Measurements from ENCODE around the gene ALDH5A1. TPM values are rescaled to one million over a fixed set of nuclear protein-coding genes. Genes with fewer than 3 reads are reported as not detected.

ALDH5A1 gene
- total RNA-seq, 2 experiments from 2014 or later, result 180 to 260 TPM

DNA sequence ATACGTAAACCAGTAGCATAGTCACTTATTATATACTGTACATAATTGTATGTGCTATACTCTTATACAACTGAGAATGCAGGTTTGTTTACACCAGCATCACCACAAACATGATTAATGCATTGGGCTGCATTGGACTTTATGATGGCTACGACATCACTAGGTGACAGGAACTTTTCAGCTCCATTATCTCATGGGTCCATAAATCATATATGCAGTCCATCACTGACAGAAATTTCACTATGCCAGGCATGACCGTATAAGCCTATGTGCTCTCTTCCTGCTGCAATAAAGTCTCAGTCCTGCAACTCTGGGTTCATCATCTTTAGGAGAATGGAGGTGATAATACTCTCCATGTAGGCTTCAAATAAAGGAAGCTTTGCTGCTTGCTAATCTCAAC, 45.4 kb downstream of the ALDH5A1 start:
- Histone ChIP-seq H3K4me1 (ENCODE audit: insufficient read depth, low read length, poor library complexity, severe bottlenecking) (no peaks in the 10 kb centered on the region), H4K20me1 (ENCODE audit: insufficient read depth, low read length) (no peaks in the 10 kb centered on the region), H3K79me2 (ENCODE audit: insufficient read depth, low read depth, low read length) (no peaks in the 10 kb centered on the region), H2AFZ (ENCODE audit: low read length) (no peak overlapping the region), H3K9me3 (ENCODE audit: low read length) (no peaks in the 10 kb centered on the region; the same call in 1 of the 2 replicates), H3K36me3 (ENCODE audit: insufficient read depth, low read length) (peaks cover 70% of the 10 kb centered on the region), H3K27ac (ENCODE audit: low read depth, low read length, poor library complexity, severe bottlenecking) (no peak overlapping the region), H3K4me2 (ENCODE audit: low read length) (no peak overlapping the region), H3K9me2 (ENCODE audit: insufficient read depth, low read length) (no peaks in the 10 kb centered on the region), H3K4me3 (ENCODE audit: low read depth, low read length, poor library complexity, severe bottlenecking) (no peak overlapping the region)
- CTCF ChIA-PET (ENCODE audit: unreplicated experiment), result no interaction called here
- TF ChIP-seq EZH2phosphoT487 (IDR thresholded peaks at IDR 0.05; ENCODE audit: borderline replicate concordance, low read depth, low read length), result no peak
- TF ChIP-seq, protein P1, sequence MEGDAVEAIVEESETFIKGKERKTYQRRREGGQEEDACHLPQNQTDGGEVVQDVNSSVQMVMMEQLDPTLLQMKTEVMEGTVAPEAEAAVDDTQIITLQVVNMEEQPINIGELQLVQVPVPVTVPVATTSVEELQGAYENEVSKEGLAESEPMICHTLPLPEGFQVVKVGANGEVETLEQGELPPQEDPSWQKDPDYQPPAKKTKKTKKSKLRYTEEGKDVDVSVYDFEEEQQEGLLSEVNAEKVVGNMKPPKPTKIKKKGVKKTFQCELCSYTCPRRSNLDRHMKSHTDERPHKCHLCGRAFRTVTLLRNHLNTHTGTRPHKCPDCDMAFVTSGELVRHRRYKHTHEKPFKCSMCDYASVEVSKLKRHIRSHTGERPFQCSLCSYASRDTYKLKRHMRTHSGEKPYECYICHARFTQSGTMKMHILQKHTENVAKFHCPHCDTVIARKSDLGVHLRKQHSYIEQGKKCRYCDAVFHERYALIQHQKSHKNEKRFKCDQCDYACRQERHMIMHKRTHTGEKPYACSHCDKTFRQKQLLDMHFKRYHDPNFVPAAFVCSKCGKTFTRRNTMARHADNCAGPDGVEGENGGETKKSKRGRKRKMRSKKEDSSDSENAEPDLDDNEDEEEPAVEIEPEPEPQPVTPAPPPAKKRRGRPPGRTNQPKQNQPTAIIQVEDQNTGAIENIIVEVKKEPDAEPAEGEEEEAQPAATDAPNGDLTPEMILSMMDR (conservative IDR thresholded peaks at IDR 0.05; ENCODE audit: low read length), result no peak
- no peak for DNase-seq (ENCODE audit: low spot score)
- no TSS peak for BruUV-seq (replicated peaks)
- intact Hi-C loops (cut with micrococcal nuclease; ENCODE audit: unreplicated experiment), result no loop called here
- POLR2A ChIA-PET, result interaction anchor here (0.6 to 0.9 kb wide), 3 partner anchors 17 to 1024 kb away, joined by 3 read pairs; no protein-coding TSS in a partner anchor

DNA sequence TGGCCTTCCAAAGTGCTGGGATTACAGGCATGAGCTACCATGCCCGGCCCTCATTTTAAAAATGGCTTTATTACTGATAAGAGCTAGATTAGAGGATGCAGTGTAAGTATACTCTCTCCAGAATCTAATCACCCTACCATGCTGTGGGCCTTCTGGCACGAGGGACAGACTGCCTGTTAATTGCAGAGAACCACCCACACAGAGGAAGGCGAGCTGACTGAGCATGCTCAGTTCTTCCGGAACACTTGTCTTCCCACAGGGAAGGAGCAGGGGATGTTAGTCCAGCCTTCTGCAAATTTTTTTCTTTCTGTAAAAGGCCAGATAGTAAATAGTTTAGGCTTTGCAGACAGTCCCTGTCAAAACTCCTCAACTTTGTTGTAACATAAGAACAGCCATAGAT, 48.9 kb downstream of the ALDH5A1 start:
- ChIA-PET POLR2A (interaction anchor here (1.0 kb wide), 1 partner anchor 21 kb away, joined by 4 read pairs; no protein-coding TSS in a partner anchor), CTCF (ENCODE audit: unreplicated experiment) (interaction anchor here (0.6 kb wide), 1 partner anchor 16 kb away, joined by 3 read pairs; no protein-coding TSS in a partner anchor)
- H3K79me2 ChIP-seq (ENCODE audit: insufficient read depth, low read depth, low read length), result no peaks in the 10 kb centered on the region
- H4K20me1 ChIP-seq (ENCODE audit: insufficient read depth, low read length), result no peaks in the 10 kb centered on the region
- no peaks in the 10 kb centered on the region for H3K9me2 ChIP-seq (ENCODE audit: insufficient read depth, low read length)
- no peak overlapping the region for H2AFZ ChIP-seq (ENCODE audit: low read length)
- no peak for DNase-seq (ENCODE audit: low spot score)
- no TSS peak for BruUV-seq (replicated peaks)
- no peak for TF ChIP-seq EZH2phosphoT487 (IDR thresholded peaks at IDR 0.05; ENCODE audit: borderline replicate concordance, low read depth, low read length)
- TF ChIP-seq, protein P1 (conservative IDR thresholded peaks at IDR 0.05; ENCODE audit: low read length), result no peak
- intact Hi-C loops (cut with micrococcal nuclease; ENCODE audit: unreplicated experiment), result no loop called here
- H3K36me3 ChIP-seq (ENCODE audit: insufficient read depth, low read length), result peaks cover 38% of the 10 kb centered on the region
- H3K9me3 ChIP-seq (ENCODE audit: low read length), result no peaks in the 10 kb centered on the region; the same call in 1 of the 2 replicates
- no peaks in the 10 kb centered on the region for H3K4me1 ChIP-seq (ENCODE audit: insufficient read depth, low read length, poor library complexity, severe bottlenecking)
- H3K27ac ChIP-seq (ENCODE audit: low read depth, low read length, poor library complexity, severe bottlenecking), result no peak overlapping the region
- H3K4me3 ChIP-seq (ENCODE audit: low read depth, low read length, poor library complexity, severe bottlenecking), result no peak overlapping the region
- H3K4me2 ChIP-seq (ENCODE audit: low read length), result no peak overlapping the region

- Histone ChIP-seq H3K4me1 (ENCODE audit: insufficient read depth, low read length, poor library complexity, severe bottlenecking) (no peaks in the 10 kb centered on the region), H3K27ac (ENCODE audit: low read depth, low read length, poor library complexity, severe bottlenecking) (no peak overlapping the region), H3K36me3 (ENCODE audit: insufficient read depth, low read length) (peaks cover 23% of the 10 kb centered on the region), H3K4me2 (ENCODE audit: low read length) (no peak overlapping the region), H2AFZ (ENCODE audit: low read length) (no peak overlapping the region), H3K9me3 (ENCODE audit: low read length) (no peaks in the 10 kb centered on the region; the same call in 1 of the 2 replicates), H3K4me3 (ENCODE audit: low read depth, low read length, poor library complexity, severe bottlenecking) (no peak overlapping the region), H3K9me2 (ENCODE audit: insufficient read depth, low read length) (no peaks in the 10 kb centered on the region), H3K79me2 (ENCODE audit: insufficient read depth, low read depth, low read length) (no peaks in the 10 kb centered on the region), H4K20me1 (ENCODE audit: insufficient read depth, low read length) (no peaks in the 10 kb centered on the region)
- CTCF ChIA-PET (ENCODE audit: unreplicated experiment), result no interaction called here
- no TSS peak for BruUV-seq (replicated peaks)
- intact Hi-C loops (cut with micrococcal nuclease; ENCODE audit: unreplicated experiment), result no loop called here
- POLR2A ChIA-PET, result no interaction called here
- DNase-seq (ENCODE audit: low spot score), result no peak
- no peak for TF ChIP-seq EZH2phosphoT487 (IDR thresholded peaks at IDR 0.05; ENCODE audit: borderline replicate concordance, low read depth, low read length)
- TF ChIP-seq, protein P1 (conservative IDR thresholded peaks at IDR 0.05; ENCODE audit: low read length), result no peak
Observed at GRCh38 chr6:24545183-24545582, 50.4 kb downstream of the ALDH5A1 start.

Measured in OCI-LY7 (cell line).